Colonic mucosa (tissue), 4 donors: ENCODE data around the gene NUP214. TPM values are rescaled to one million over a fixed set of nuclear protein-coding genes. Genes with fewer than 3 reads are reported as not detected.

ENCODE experiments used
- DNase-seq: peaks from one replicate; pipeline ENCODE4 v3.0.0-alpha.2; 2020
- H3K27ac ChIP-seq: fragments of 200-600 bp; one replicate; pipeline ENCODE4 v1.8.0; 2021
- H3K27me3 ChIP-seq: fragments of 200-600 bp; one replicate; pipeline ENCODE4 v1.8.0; 2021
- H3K36me3 ChIP-seq: fragments of 200-600 bp; one replicate; pipeline ENCODE4 v1.8.0; 2021
- H3K4me1 ChIP-seq: fragments of 200-600 bp; one replicate; pipeline ENCODE4 v1.8.0; 2021; ENCODE audit warnings: mild to moderate bottlenecking
- H3K4me3 ChIP-seq: fragments of 200-600 bp; one replicate; pipeline ENCODE4 v1.8.0; 2021
- H3K9ac ChIP-seq, 2 donors: one replicate each; pipeline ENCODE4 v1.7.0; 2013; ENCODE audit warnings: control low read depth in 2 of 2, low read depth in 2 of 2, low read length in 2 of 2
- H3K9me3 ChIP-seq: fragments of 200-600 bp; one replicate; pipeline ENCODE4 v1.8.0; 2021
- intact Hi-C: fragments of 100-400 bp; cut with DNase I; formaldehyde crosslinking; loops from one replicate; pipeline ENCODE4 v1.14.1; 2022
- total RNA-seq, 2 donors: library from RNA; stranded (reverse); fragmentation: NEBNext Ultra II Directional in 1 of 2; extraction: Animal tissue kit (Norgen Biotek cat#: 25700) in 1 of 2; gene quantifications; one replicate each; pipeline ENCODE4 v1.2.1, GENCODE V29; 2021
- TF ChIP-seq, protein P1 (sequence below): fragments of 200-600 bp; IDR thresholded peaks from one replicate; pipeline ENCODE4 v1.8.0; 2022; ENCODE audit warnings: antibody characterized with exemption, mild to moderate bottlenecking
- donor health status: healthy.
- donor health status: DM: no; HTN: no; CAD: no.
- donor health status: DM: no; HTN: no; CAD: no.

Gene NUP214
- total RNA-seq, 2 donors from 2014 or later, result 32.2 to 43.8 TPM

DNA sequence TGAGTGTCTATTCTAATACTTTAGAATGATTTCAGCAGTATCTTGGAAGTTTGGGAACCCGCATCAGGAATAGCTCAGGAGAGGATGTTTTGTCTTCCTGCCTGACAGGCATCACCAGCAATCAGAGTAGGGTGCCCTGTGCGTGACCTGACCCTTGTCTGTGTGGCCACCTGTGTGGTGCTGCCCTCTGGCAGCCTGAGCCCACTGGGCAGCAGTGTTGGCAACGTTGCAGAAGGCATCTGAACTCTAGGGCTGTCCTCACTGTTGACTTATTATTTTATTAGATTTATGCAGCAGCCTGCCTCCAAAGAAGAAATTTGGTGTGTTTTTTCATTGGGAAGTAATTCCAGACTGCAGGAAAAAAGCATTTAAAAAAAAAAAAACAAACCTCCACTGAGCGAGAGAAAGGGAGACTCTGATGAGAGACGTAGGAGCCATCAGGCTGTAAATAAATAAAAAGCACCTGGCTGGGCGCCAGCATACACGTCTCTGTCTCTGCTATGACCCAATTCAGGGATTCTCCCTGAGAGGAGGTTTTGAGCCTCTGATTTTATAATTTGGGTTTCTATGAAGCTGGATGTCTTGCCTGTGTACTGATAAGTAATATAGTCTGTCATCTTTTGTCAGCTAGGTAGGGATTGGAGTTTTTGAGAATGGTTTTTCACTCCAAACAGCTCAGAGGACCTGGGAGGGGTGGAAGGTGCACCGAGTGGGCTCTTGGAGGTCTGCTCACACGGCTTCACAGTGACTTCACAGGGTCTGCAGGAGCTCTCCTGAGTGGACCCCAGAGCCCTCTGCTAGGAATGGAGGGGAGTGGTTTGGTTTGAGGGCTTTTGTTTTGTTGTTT is 101.9 kb downstream of the NUP214 start:
- H3K4me1 ChIP-seq, result no peaks in the 10 kb centered on the region
- H3K36me3 ChIP-seq, result no peaks in the 10 kb centered on the region
- no peaks in the 10 kb centered on the region for H3K9me3 ChIP-seq
- no peaks in the 10 kb centered on the region for H3K27me3 ChIP-seq
- TF ChIP-seq, protein P1, sequence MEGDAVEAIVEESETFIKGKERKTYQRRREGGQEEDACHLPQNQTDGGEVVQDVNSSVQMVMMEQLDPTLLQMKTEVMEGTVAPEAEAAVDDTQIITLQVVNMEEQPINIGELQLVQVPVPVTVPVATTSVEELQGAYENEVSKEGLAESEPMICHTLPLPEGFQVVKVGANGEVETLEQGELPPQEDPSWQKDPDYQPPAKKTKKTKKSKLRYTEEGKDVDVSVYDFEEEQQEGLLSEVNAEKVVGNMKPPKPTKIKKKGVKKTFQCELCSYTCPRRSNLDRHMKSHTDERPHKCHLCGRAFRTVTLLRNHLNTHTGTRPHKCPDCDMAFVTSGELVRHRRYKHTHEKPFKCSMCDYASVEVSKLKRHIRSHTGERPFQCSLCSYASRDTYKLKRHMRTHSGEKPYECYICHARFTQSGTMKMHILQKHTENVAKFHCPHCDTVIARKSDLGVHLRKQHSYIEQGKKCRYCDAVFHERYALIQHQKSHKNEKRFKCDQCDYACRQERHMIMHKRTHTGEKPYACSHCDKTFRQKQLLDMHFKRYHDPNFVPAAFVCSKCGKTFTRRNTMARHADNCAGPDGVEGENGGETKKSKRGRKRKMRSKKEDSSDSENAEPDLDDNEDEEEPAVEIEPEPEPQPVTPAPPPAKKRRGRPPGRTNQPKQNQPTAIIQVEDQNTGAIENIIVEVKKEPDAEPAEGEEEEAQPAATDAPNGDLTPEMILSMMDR, result no peak
- H3K27ac ChIP-seq, result no peak overlapping the region
- H3K4me3 ChIP-seq, result no peak overlapping the region
- no peak for DNase-seq
- no peak overlapping the region for H3K9ac ChIP-seq
- intact Hi-C loops, result no loop called here

DNA sequence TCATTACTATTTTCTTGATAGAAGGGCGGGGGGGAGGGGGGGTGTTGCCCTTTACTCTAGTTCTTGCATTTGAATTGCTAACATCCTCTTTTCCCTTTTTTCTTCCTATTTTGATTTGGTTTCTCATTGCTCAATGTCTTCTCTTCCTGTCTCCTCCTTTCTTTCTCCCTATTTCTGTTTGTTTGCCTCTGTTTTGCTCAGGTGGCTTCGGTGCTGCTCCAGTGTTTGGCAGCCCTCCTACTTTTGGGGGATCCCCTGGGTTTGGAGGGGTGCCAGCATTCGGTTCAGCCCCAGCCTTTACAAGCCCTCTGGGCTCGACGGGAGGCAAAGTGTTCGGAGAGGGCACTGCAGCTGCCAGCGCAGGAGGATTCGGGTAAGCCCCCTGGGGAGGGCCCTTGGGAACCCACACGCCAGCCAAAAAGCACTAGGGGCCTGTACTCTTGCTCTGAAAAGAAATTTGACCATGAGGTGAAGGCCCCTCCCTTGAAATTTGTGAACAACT is 102.6 kb downstream of the NUP214 start:
- TF ChIP-seq, protein P1, result no peak
- Histone ChIP-seq H3K4me3 (no peak overlapping the region), H3K27ac (no peak overlapping the region), H3K9me3 (no peaks in the 10 kb centered on the region), H3K9ac (no peak overlapping the region), H3K27me3 (no peaks in the 10 kb centered on the region), H3K36me3 (no peaks in the 10 kb centered on the region), H3K4me1 (no peaks in the 10 kb centered on the region)
- intact Hi-C loops, result no loop called here
- DNase-seq, result no peak

DNA sequence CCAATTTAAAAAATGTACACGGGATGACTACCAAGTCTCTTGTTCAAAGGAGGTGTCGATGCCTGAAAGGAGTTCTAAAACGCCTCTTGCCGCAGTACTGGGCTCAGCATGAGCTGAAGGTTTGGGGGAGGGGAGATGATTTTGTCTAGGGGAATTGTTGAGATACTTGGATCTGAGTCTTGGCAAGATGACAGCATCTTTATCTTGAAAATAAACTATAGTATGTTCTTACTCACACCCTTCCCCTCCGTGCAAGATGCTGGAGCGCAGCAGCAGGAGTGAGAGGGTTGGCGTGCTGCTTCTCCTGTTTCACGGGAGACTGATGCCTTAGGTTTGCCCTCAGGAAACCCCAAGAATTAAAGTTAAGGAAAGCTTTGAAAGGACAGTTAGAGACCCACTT is 103.6 kb downstream of the NUP214 start:
- Histone ChIP-seq H3K27ac (no peak overlapping the region), H3K9me3 (no peaks in the 10 kb centered on the region), H3K27me3 (no peaks in the 10 kb centered on the region), H3K4me1 (no peaks in the 10 kb centered on the region), H3K9ac (no peak overlapping the region), H3K36me3 (no peaks in the 10 kb centered on the region), H3K4me3 (no peak overlapping the region)
- no peak for DNase-seq
- intact Hi-C loops, result no loop called here
- TF ChIP-seq, protein P1, result no peak

DNA sequence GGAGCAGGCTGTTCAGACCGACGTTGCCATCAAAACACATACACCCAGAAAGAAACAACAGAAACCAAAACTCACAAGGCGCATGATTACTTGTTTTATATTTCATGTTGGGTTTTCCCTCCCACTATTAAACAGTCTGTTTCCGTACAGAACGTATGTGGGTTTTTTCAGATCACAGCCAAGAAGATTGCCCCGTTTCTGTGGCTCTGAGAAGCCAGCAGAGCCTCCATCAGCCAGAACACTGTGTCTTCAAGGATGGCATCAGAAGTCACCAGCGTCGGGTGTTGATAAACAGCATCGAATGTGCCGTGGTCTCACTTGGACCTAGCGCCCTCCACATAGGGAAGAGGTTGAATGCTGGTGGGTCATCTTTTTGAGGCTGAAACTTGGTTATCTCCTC is 108.2 kb downstream of the NUP214 start:
- intact Hi-C loops, result no loop called here
- Histone ChIP-seq H3K27ac (no peak overlapping the region), H3K4me3 (no peak overlapping the region), H3K9ac (no peak overlapping the region), H3K36me3 (no peaks in the 10 kb centered on the region), H3K4me1 (peaks cover 4% of the 10 kb centered on the region), H3K9me3 (no peaks in the 10 kb centered on the region), H3K27me3 (no peaks in the 10 kb centered on the region)
- TF ChIP-seq, protein P1, result no peak
- no peak for DNase-seq

DNA sequence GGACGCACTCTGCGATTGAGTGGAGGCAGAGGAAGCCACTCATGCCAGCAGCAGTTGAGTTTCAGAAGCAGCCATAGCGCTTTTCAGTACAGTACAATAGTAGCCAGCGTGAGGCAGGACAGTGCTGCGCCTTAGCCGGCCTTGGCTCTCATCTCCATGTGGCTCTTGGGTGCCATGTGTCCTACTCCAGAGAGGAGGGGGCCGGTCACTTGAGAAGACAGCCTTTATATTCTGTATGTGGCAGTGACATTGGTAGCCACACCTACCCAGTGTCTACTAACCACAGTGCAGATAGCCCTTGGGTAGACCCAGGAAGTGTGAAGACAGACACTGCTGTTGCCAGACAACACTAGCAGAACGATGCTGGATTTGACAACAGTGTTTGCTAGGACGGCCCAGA is 108.6 kb downstream of the NUP214 start:
- Histone ChIP-seq H3K27ac (no peak overlapping the region), H3K4me1 (peaks cover 5% of the 10 kb centered on the region), H3K4me3 (no peak overlapping the region), H3K36me3 (no peaks in the 10 kb centered on the region), H3K9ac (no peak overlapping the region), H3K27me3 (no peaks in the 10 kb centered on the region), H3K9me3 (no peaks in the 10 kb centered on the region)
- no peak for DNase-seq
- TF ChIP-seq, protein P1, result no peak
- intact Hi-C loops, result no loop called here
